ENCODE measurements around the gene CDS1. TPM values are rescaled to one million over a fixed set of nuclear protein-coding genes. Genes with fewer than 3 reads are reported as not detected.

The CDS1 gene
- total and polyA plus RNA-seq, 10 of the 15 experiments (the other 5 are each of a cell fraction or from before 2014, with no cell fraction given) = 0.03 TPM; not detected in 8

DNA sequence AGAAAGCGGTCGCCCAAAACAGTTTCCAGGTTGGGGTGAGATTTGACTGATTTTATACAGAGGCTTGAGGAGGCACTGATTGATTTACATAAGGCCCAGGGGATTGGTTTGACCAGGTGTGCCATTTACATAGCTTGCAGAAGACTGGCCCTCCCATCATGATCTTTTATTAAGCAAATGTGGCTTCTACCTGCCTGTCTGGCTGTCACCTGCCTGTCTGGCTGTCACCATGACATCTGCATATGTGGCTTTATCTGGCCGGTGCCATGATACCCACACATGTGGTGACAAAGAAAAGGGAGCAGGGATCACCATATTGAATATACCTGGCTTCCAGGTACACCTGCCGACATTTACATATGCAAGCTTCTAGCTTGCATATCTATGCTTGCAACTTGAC is 17.0 kb upstream of the CDS1 start (continued):
- no peak for TF ChIP-seq HDAC2 (IDR thresholded peaks at IDR 0.05)
- TF ChIP-seq, protein P1, sequence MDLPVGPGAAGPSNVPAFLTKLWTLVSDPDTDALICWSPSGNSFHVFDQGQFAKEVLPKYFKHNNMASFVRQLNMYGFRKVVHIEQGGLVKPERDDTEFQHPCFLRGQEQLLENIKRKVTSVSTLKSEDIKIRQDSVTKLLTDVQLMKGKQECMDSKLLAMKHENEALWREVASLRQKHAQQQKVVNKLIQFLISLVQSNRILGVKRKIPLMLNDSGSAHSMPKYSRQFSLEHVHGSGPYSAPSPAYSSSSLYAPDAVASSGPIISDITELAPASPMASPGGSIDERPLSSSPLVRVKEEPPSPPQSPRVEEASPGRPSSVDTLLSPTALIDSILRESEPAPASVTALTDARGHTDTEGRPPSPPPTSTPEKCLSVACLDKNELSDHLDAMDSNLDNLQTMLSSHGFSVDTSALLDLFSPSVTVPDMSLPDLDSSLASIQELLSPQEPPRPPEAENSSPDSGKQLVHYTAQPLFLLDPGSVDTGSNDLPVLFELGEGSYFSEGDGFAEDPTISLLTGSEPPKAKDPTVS (IDR thresholded peaks at IDR 0.05; ENCODE audit: low read depth, low read length) = no peak

GRCh38 chr4:84568496-84568895 is 14.4 kb upstream of the CDS1 start:
- POLR2A ChIA-PET = no interaction called here
- Histone ChIP-seq H3K27ac (ENCODE audit: control insufficient read depth, insufficient read depth) (no peak overlapping the region), H3K4me1 (ENCODE audit: control insufficient read depth, insufficient read depth, low read length) (no peaks in the 10 kb centered on the region), H3K9me3 (replicated peaks; ENCODE audit: control insufficient read depth, insufficient read depth, low read length) (no peaks in the 10 kb centered on the region), H3K27me3 (replicated peaks in 1 of 2; ENCODE audit: control insufficient read depth in 2 of 2, insufficient read depth in 2 of 2, low read length in 1 of 2) (no peaks in the 10 kb centered on the region), H3K36me3 (ENCODE audit: control insufficient read depth in 2 of 2, insufficient read depth in 2 of 2, low read length in 1 of 2) (no peaks in the 10 kb centered on the region), H3K4me2 (ENCODE audit: control insufficient read depth, insufficient read depth) (no peak overlapping the region), H4K20me1 (ENCODE audit: control insufficient read depth, insufficient read depth) (no peaks in the 10 kb centered on the region), H2AFZ (ENCODE audit: control insufficient read depth, low read depth, low read length) (no peak overlapping the region), H3K9ac (ENCODE audit: control insufficient read depth, insufficient read depth, low read length) (no peak overlapping the region), H3K4me3 (no peak overlapping the region), H3K79me2 (ENCODE audit: control insufficient read depth, insufficient read depth, low read length) (no peaks in the 10 kb centered on the region)
- FAIRE-seq = no peak
- intact Hi-C loops (cut with micrococcal nuclease; ENCODE audit: unreplicated experiment) = no loop called here
- SMC1A ChIA-PET (ENCODE audit: uncharacterized antibody, unreplicated experiment) = interaction anchor here (1.9 kb wide), 1 partner anchor 10 kb away, joined by 5 read pairs; no protein-coding TSS in a partner anchor
- ATAC-seq = no peak
- 0% methylated on average over 3 of the region's 3 CpGs for WGBS (ENCODE audit: insufficient coverage, insufficient replicate concordance, low lambda C conversion rate, missing lambda C conversion rate)
- no TSS peak for BruUV-seq (replicated peaks)
- no peak for DNase-seq (ENCODE audit: low read depth, low spot score)
- TF ChIP-seq CHD4 (IDR thresholded peaks at IDR 0.05) (no peak), SMAD1 (IDR thresholded peaks at IDR 0.05; ENCODE audit: low read depth, partially characterized antibody) (no peak), USF1 (IDR thresholded peaks at IDR 0.05; ENCODE audit: borderline replicate concordance, extremely low read length, insufficient read depth, low read depth, low read length) (no peak), CREB1 (IDR thresholded peaks at IDR 0.05; ENCODE audit: low read depth) (no peak), SMARCA5 (IDR thresholded peaks at IDR 0.05) (no peak), KLF5 (IDR thresholded peaks at IDR 0.05; ENCODE audit: partially characterized antibody) (no peak), ASH2L (IDR thresholded peaks at IDR 0.05; ENCODE audit: borderline replicate concordance, low read depth) (no peak), STAT3 (IDR thresholded peaks at IDR 0.05; ENCODE audit: low read depth, low read length) (no peak), BCL11A (IDR thresholded peaks at IDR 0.05; ENCODE audit: low read depth, low read length) (no peak), PBX3 (IDR thresholded peaks at IDR 0.05; ENCODE audit: insufficient replicate concordance, low read depth, low read length) (no peak), RAD51 (IDR thresholded peaks at IDR 0.05) (no peak), BRCA1 (IDR thresholded peaks at IDR 0.05; ENCODE audit: low read depth, low read length) (no peak), MYB (IDR thresholded peaks at IDR 0.05; ENCODE audit: borderline replicate concordance, low read depth, low read length) (no peak), NFYB (IDR thresholded peaks at IDR 0.05; ENCODE audit: insufficient read depth, low read depth, low read length) (no peak), IKZF1 (conservative IDR thresholded peaks at IDR 0.05) (no peak)
- TF ChIP-seq, protein P2, sequence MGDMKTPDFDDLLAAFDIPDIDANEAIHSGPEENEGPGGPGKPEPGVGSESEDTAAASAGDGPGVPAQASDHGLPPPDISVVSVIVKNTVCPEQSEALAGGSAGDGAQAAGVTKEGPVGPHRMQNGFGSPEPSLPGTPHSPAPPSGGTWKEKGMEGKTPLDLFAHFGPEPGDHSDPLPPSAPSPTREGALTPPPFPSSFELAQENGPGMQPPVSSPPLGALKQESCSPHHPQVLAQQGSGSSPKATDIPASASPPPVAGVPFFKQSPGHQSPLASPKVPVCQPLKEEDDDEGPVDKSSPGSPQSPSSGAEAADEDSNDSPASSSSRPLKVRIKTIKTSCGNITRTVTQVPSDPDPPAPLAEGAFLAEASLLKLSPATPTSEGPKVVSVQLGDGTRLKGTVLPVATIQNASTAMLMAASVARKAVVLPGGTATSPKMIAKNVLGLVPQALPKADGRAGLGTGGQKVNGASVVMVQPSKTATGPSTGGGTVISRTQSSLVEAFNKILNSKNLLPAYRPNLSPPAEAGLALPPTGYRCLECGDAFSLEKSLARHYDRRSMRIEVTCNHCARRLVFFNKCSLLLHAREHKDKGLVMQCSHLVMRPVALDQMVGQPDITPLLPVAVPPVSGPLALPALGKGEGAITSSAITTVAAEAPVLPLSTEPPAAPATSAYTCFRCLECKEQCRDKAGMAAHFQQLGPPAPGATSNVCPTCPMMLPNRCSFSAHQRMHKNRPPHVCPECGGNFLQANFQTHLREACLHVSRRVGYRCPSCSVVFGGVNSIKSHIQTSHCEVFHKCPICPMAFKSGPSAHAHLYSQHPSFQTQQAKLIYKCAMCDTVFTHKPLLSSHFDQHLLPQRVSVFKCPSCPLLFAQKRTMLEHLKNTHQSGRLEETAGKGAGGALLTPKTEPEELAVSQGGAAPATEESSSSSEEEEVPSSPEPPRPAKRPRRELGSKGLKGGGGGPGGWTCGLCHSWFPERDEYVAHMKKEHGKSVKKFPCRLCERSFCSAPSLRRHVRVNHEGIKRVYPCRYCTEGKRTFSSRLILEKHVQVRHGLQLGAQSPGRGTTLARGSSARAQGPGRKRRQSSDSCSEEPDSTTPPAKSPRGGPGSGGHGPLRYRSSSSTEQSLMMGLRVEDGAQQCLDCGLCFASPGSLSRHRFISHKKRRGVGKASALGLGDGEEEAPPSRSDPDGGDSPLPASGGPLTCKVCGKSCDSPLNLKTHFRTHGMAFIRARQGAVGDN (IDR thresholded peaks at IDR 0.05) = no peak
- in situ Hi-C loops (cut with MboI) = no loop called here
- CTCF ChIA-PET = no interaction called here
- RAD21 ChIA-PET (ENCODE audit: unreplicated experiment) = no interaction called here
